SK-N-SH treated with all-trans-retinoic acid at 6 μM for 48 hours (cell line): ENCODE data around the gene ZC2HC1B.

Experiments used
- ATAC-seq: fragments of 200-7000 bp; cut with Tn5 transposase; 3 replicates; pipeline ENCODE4 v1.9.1; 2020; ENCODE audit warnings: mild to moderate bottlenecking, moderate library complexity
- ARNTL ChIP-seq: fragments of 450-650 bp; formaldehyde crosslinking; IDR thresholded peaks from 2 replicates; pipeline ENCODE4 v1.5.0; 2020; ENCODE audit warnings: low read depth, mild to moderate bottlenecking, moderate library complexity, borderline replicate concordance
- BACH2 ChIP-seq: fragments of 250-450 bp; sonication (Bioruptor Pico); IDR thresholded peaks from 2 replicates; pipeline ENCODE4 v1.9.0; 2021; ENCODE audit warnings: mild to moderate bottlenecking, borderline replicate concordance
- CREB5 ChIP-seq: fragments of 250-450 bp; sonication (Bioruptor Pico); IDR thresholded peaks from 2 replicates; pipeline ENCODE4 v1.5.1; 2020; ENCODE audit warnings: low read depth, mild to moderate bottlenecking, moderate library complexity
- CSDC2 ChIP-seq: fragments of 250-450 bp; sonication (Bioruptor Pico); IDR thresholded peaks from 2 replicates; pipeline ENCODE4 v1.5.0; 2020; ENCODE audit warnings: mild to moderate bottlenecking, moderate library complexity
- CSRNP3 ChIP-seq: fragments of 250-450 bp; sonication (Bioruptor Pico); IDR thresholded peaks from 2 replicates; pipeline ENCODE4 v1.5.1; 2021; ENCODE audit warnings: mild to moderate bottlenecking, moderate library complexity
- ESRRG ChIP-seq: fragments of 250-450 bp; sonication (Bioruptor Pico); IDR thresholded peaks from 2 replicates; pipeline ENCODE4 v1.6.1; 2021; ENCODE audit warnings: mild to moderate bottlenecking
- GLIS3 ChIP-seq: fragments of 250-450 bp; sonication (Bioruptor Pico); IDR thresholded peaks from 2 replicates; pipeline ENCODE4 v1.5.0; 2020; ENCODE audit warnings: mild to moderate bottlenecking, moderate library complexity
- ISL1 ChIP-seq: fragments of 250-450 bp; sonication (Bioruptor Pico); IDR thresholded peaks from 2 replicates; pipeline ENCODE4 v2.1.2; 2022; ENCODE audit warnings: mild to moderate bottlenecking, moderate library complexity
- OSR1 ChIP-seq: fragments of 250-450 bp; sonication (Bioruptor Pico); IDR thresholded peaks from 2 replicates; pipeline ENCODE4 v1.8.0; 2022; ENCODE audit warnings: moderate library complexity, mild to moderate bottlenecking, inconsistent platforms
- PATZ1 ChIP-seq: fragments of 250-450 bp; sonication (Bioruptor Pico); IDR thresholded peaks from 2 replicates; pipeline ENCODE4 v1.8.0; 2020; ENCODE audit warnings: mild to moderate bottlenecking, moderate library complexity, borderline replicate concordance
- POU6F1 ChIP-seq: fragments of 250-450 bp; sonication (Bioruptor Pico); IDR thresholded peaks from 2 replicates; pipeline ENCODE4 v1.8.0; 2021; ENCODE audit warnings: low read depth, mild to moderate bottlenecking, moderate library complexity, borderline replicate concordance
- RARB ChIP-seq: fragments of 250-450 bp; sonication (Bioruptor Pico); IDR thresholded peaks from 2 replicates; pipeline ENCODE4 v1.8.0; 2021; ENCODE audit warnings: mild to moderate bottlenecking, moderate library complexity
- TCF4 ChIP-seq: fragments of 250-450 bp; sonication (Bioruptor Pico); IDR thresholded peaks from 2 replicates; pipeline ENCODE4 v1.8.0; 2021; ENCODE audit warnings: mild to moderate bottlenecking, moderate library complexity, borderline replicate concordance
- ZC3H10 ChIP-seq: fragments of 250-450 bp; sonication (Bioruptor Pico); IDR thresholded peaks from 2 replicates; pipeline ENCODE4 v1.5.1; 2021; ENCODE audit warnings: mild to moderate bottlenecking, moderate library complexity
- ZFP3 ChIP-seq: fragments of 250-450 bp; sonication (Bioruptor Pico); IDR thresholded peaks from 2 replicates; pipeline ENCODE4 v1.5.0; 2020; ENCODE audit warnings: mild to moderate bottlenecking, moderate library complexity
- ZFP30 ChIP-seq: fragments of 450-650 bp; formaldehyde crosslinking; IDR thresholded peaks from 2 replicates; pipeline ENCODE4 v1.5.0; 2022; ENCODE audit warnings: mild to moderate bottlenecking, moderate library complexity
- ZNF70 ChIP-seq: fragments of 450-650 bp; formaldehyde crosslinking; IDR thresholded peaks from 2 replicates; pipeline ENCODE4 v1.5.0; 2020; ENCODE audit warnings: mild to moderate bottlenecking, moderate library complexity

ZC2HC1B gene

GRCh38 chr6:143929975-143930374, 65.7 kb downstream of the ZC2HC1B start:
- ATAC-seq = no peak
- no peak for TF ChIP-seq GLIS3 (CRISPR knock-in tag)
- no peak for TF ChIP-seq BACH2 (CRISPR knock-in tag)
- TF ChIP-seq ZNF70 (CRISPR knock-in tag) = no peak
- TF ChIP-seq PATZ1 (CRISPR knock-in tag) = no peak
- no peak for TF ChIP-seq POU6F1 (CRISPR knock-in tag)
- no peak for TF ChIP-seq CSDC2

GRCh38 chr6:143934331-143934730, 70.1 kb downstream of the ZC2HC1B start:
- TF ChIP-seq POU6F1 (CRISPR knock-in tag) (no peak), ZNF70 (CRISPR knock-in tag) (no peak), ZFP3 (CRISPR knock-in tag) (no peak), CREB5 (CRISPR knock-in tag) (no peak), GLIS3 (CRISPR knock-in tag) (no peak), ISL1 (CRISPR knock-in tag) (no peak), ZC3H10 (no peak)
- ATAC-seq = no peak

- TF ChIP-seq PATZ1 (CRISPR knock-in tag) (no peak), POU6F1 (CRISPR knock-in tag) (no peak), ESRRG (CRISPR knock-in tag) (no peak), CREB5 (CRISPR knock-in tag) (no peak), TCF4 (CRISPR knock-in tag) (no peak), BACH2 (CRISPR knock-in tag) (no peak), CSRNP3 (no peak), ARNTL (no peak), RARB (CRISPR knock-in tag) (no peak), OSR1 (CRISPR knock-in tag) (no peak), ISL1 (CRISPR knock-in tag) (no peak), ZFP30 (CRISPR knock-in tag) (no peak)
- no peak for ATAC-seq
These were observed 70.6 kb downstream of the ZC2HC1B start for GRCh38 chr6:143934867-143935266.
